Endometrial microvascular endothelial cells (primary cell): ENCODE data around the gene B4GALT3. TPM values are rescaled to one million over a fixed set of nuclear protein-coding genes. Genes with fewer than 3 reads are reported as not detected.

ENCODE experiments used
- in situ Hi-C: cut with HindIII; loops from 2 replicates; pipeline ENCODE4 v1.10.0; 2017; ENCODE audit warnings: low sequenced_read_pairs, low pct_unique_long_range_greater_than_20kb; ENCODE audit errors: inconsistent ontology term
- total RNA-seq: library from RNA; depleted of rRNA; stranded (reverse); fragments of >200 nt; gene quantifications from one replicate; pipeline ENCODE4 v1.2.3, GENCODE V29; 2015; ENCODE audit errors: inconsistent ontology term

Gene B4GALT3
- total RNA-seq, 1 donor from 2014 or later = 46.3 TPM

DNA sequence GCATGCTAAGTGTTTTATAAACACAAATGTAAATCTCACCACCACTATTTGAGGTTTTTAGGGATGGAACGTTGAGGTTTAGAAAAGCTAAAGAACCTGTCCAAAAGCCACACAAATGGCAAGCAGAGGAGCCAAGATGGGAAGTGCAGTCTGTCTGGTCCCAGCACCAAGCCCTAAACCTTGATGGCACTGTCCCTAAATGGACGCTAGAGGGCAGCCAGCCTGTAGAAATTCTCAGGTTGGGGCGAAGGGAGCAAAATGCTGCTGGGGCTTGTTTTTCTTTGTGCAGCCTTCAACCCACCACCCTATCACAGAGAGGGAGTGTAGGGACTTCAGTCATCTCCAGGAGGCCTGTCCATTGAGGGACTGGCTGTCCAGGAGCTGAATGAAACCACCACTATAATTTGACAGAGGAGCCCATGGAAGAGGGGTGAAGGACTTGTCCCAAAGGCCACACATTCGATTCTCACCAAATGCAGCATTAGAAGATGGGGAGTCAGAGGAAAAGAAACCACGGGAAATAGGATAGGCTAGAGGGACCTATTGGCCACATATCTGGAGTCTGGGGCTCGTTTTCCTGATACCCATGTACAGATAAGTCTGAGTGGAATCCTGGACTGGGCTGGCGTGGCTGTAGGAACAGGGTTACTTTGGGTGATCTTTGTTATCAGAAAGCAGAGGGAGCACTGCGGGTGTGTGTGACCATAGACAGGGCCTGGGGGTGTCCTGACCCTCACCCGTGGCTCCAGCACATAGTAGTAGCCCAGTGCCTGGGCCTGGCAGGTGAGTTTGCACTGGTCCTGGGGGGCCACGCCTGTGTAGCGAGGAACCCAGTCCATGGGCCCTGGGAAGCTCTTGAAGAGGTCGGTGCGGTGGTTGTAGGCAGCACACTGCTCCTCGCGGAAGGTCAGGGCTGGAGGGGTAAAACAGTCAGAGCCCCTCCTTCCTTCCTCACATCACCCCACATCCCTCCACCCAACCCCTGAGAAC lies 15.5 kb upstream of the B4GALT3 start:
- in situ Hi-C loops = no loop called here

DNA sequence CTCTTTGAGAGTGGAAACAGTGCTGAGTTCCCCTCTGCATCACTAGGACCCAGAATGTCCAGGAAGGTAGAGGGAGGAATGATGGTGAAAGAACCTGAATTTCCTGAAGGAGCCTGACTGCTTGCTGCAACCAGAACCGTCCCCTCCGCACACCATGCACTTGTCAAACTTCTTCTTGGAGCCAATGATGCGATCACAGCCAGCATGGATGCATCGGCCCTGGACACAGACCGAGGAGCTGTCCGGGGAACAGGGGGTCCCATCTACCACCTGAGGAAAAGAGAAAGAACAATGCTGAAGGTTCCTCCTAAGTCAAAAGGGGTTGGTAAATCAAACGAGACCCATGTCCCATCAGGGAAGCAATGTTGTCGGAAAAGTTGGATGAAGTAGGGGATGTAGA lies 14.7 kb upstream of the B4GALT3 start:
- in situ Hi-C loops = no loop called here

DNA sequence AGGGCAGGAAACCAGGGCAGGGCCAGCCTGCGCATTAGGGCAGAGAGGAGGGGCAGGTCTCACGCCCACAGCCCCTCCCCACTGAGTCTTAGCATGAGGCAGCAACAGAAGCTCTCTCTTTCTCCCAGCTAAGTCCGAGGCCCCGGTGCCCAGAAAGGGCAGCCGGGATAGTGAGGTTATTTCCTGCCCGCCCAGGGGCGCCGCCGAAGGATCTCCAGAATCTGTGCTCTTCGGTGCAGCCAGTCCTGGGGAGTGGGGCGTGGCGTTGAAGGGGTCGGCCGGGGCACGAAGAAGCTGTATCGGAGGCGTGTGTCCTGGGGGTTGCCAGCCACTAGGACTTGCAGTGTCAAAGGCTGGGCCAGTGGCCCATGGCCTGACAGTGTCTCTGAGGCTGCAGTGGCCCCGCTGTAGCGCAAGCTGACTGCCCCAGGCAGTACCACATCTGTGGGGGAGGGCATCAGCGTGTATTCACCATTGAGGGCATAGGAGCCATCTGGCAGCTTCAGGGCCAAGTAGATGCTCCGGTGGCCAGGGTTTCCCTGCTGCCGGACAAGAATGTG lies 13.7 kb upstream of the B4GALT3 start:
- in situ Hi-C loops = no loop called here

DNA sequence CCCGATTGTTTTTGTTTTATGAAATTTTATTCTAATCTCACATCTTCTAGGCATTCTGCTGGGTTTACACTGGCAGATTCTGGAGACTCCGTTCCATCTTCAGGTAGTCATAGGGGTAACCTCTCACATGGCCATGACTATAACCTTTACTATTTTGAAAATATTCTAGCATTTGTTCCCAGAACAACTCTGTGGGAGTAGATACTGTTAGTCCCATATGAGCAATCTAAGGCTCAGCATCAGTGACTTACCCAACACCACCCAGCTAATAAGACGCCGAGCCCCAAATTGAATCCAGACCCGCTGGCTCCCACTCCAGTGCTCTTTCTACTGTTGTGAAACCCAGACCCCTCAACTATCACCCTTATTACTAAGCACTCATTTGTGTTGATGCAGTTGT lies 11.7 kb upstream of the B4GALT3 start:
- in situ Hi-C loops = no loop called here

DNA sequence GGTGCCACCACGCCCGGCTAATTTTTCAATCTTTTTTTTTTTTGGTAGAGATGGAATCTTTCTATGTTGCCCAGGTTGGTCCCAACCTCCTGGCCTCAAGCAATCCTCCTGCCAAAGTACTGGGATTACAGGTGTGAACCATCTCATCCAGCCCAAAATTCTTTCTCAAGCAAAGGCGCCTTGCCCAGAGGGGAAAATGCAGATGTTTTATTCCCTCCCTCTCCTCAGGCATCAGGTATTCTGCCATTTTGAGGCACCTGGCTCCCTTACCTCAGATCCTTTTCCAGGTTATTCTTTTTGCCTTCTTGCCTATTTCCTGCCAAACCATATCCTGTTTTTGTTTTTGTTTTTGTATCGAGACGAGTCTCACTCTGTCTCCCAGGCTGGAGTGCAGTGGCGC lies 11.1 kb upstream of the B4GALT3 start:
- in situ Hi-C loops = no loop called here

DNA sequence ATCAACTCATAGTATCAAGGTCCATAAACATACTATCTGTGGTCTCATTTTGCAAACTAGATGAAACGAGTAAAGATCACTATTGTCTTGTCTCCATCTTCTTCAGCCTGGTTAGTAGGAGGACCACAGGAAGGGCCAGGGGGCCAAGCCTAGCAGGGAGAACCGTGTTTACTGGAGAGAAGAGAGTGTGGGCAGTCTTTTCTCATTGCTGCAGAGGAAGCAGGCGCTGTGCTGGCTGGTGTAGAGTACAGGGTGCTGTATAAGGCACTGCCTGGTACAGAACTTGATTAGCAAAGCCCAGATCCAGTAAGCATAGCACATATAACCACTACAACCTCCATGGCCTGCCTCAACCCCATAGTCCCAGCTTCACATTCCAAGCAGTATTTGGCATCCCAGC lies 10.0 kb upstream of the B4GALT3 start:
- in situ Hi-C loops = no loop called here

DNA sequence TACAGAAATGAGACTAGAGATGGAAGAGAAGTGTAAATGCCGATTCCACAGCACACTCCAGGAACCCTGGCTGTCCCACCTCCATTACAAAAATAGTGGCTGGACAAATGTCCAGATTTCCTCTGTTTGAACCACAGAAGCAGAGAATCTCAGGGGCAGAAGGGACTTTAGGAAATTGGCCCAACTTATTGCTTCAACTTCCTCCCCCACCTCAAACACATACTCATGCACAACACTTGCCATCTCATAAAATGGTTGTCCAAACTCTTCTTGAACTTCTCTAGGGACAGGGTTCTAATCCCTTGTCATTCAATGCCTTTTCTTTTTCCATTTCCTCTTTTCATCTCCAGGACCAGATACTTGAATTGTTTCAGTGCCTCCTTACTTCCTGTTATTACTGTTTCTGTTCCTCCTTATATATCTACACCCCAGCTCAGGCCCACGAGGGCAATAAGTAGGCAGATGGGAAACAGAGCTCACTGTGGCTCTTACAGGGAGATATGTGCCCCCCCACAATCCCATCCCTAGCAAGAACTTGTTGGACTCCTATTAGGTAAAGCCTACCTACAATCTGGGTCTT lies 8.5 kb upstream of the B4GALT3 start:
- in situ Hi-C loops = no loop called here

DNA sequence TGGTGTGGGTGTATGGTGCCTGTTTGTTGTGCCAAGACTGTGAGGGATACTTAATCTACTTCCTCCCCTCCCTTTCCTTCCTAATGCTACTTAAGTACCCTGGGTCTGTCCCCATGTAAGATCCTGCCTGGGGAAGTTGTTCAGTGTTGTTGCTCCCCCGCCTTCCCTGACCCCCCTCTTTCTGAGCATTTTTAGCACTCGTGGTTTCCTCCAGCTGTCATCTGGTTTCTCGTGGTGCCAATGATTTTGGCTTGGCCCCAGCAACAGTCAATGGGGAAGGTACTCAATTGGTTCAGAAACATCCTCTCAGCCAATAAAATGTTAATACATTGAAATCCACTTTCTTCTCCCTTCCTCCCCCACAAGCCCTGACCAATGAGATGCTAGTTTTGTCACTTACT lies 8.0 kb upstream of the B4GALT3 start:
- in situ Hi-C loops = no loop called here

DNA sequence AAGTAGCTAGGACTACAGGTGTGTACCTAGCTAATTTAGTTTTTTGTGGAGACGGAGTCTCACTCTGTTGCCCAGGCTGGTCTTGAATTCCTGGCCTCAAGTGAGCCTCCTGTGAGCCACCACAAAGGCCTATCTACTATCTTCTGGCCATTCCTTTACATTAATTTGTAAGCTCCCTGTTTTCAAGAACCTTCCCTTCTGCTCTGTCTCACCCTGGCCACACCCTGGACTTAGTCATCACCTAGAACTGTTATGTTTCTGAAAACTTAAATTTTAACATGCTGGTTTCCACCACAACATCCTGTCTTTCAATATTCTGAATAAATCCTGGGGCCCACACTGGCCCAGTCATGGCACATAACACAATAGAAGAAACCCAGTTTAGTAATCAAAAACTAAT lies 4.9 kb upstream of the B4GALT3 start:
- in situ Hi-C loops = no loop called here

DNA sequence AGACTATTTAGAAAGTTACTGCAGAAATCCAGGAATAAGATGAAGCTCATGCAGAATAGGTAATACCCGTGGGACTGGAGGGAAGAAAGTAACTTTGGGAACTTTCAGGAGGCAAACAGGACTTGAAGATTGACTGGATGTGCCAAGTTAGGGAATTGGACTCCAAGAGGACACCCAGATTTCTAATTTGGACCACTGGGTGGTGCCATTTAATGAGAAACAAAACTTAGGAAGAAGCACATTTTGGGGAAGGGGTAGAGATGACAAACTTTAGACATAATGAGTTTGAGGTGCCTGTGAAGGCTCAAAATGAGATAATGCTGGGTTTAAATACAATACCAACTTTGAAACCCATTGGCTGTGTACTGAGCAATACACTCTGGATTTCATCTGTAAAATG lies 3.3 kb upstream of the B4GALT3 start:
- in situ Hi-C loops = no loop called here

DNA sequence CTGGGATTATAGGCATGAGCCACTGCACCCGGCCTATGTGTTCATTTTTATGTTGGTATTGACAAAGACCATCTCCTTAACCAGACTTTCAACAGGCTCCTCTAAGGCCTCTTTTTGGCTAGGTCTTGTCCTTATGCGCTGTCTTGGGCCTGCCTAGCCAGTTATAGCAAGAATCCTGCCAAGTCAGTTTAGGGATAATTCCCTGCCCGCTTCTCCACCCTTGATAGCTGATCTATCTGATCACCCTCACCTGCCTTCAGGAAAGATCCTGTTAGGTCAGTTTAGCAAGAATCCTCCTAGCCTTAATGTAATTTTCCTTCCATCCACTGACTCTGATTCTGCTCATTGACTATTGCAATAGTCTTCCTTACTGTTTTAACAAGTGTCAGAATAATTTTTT lies 2.4 kb upstream of the B4GALT3 start:
- in situ Hi-C loops = no loop called here

DNA sequence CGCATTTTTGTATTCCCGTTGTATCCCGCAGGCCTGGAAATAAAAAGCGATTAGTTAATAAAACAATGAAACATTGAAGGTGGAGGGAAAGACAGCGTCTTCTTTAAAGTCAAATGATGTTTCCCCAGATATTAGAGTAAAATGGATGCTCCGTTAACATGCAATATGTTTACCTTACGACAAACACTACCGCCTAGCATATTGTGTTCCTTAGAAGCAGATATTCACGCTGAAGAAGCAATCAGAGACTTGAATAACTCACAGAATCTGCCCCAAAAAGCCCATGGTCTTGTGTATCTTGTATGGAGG lies 583 bp upstream of the B4GALT3 start:
- in situ Hi-C loops = no loop called here

DNA sequence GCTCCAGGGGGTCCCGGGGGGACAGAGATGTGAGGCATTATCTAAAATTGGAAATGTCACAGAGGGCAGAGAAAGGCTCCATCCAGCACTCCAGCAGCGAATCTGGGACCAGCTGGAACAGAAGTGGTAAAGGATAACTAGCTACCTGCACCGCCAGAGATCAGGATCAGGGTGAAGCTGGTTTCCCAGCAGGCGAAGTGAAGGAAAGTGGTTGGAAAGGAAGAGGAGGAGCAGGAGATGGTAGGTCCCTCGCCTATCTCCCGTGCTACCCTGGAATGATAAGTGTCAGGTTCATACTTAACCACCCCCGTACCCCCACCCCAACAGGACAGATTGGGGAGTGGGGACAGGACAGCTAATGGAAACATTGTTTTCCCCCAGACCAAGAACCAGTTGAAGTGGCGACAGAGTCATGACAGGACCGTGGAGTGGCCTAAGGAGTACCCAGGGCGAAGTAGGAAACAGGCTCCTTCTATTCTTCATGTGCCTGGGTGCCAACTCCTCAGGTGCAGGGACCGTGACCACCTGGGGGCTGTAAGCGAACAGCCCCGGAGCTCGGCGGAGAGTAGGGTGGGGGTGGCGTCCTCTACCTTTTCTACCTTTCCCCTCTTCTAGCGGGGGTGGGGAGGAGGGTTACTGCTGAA lies 717 bp downstream of the B4GALT3 start:
- in situ Hi-C loops = no loop called here

DNA sequence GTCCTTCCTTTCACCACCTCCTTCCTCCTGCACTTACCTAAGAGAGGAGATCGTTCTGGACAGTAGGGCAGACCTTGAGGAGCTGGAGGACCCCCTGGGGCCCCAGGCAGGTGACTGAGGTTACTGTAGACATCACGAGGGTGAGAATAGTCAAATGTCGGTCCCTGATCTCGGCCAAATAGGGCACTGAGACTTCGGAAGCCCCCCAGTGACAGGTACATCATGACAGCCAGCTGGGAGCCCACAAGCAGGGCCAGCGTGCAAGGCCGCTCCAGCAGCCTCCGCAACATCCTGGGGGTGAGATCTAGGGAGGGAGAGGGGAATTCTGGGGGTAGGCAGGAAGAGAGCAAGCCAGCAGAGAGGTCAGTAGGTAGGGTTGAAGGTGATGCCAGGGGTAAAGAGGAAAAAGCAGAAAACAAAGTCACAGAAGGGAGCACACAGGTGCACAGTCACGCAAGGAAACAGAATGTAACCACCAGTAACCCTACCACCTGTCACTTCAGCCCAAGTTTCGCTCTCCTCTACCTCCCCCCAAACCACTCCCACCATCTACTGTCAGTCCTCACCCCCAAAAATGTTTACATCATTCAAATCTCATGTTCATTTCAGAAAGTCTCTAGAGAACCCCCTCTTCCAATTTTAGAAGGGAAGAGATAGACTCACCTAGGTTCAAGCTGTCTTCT lies 1.4 kb downstream of the B4GALT3 start:
- in situ Hi-C loops = no loop called here

DNA sequence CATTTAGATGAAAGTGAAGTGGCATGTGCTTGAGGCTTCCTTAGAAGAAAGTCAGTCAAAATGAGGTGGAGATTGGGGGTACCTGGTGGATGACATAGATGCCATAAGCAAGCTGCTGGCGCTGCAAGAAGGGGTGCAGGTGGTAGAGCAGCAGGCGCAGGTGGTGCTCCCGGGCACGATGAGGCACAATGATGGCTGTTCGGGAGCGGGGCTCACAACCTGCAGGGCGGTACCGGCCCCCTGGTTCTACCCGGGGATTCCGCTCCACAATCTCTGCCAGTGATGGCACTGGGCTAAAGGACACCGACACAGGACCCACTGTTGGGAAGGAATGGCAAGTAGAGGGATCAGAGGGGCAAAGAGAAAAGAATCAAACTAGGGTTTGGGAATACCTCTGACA lies 2.4 kb downstream of the B4GALT3 start:
- in situ Hi-C loops = no loop called here

DNA sequence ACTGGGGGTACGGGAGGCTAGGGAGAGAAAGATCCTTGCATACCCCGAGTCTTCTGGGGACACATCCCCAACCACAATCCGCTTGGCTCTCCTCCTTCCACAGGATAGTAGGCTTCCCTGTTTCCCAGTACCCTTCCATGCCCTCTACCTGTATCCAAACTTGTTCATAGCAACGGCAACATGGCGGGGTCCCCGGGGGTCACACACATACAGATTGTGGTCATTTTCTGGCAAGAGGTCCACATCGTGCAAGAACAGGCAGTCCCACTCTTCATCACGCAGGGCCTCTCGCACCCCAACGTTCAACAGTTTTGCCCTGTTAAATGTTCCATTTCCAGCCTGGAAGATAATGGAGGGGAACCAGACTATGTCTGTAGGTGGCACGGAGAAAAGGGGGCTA lies 3.6 kb downstream of the B4GALT3 start:
- in situ Hi-C loops = no loop called here

DNA sequence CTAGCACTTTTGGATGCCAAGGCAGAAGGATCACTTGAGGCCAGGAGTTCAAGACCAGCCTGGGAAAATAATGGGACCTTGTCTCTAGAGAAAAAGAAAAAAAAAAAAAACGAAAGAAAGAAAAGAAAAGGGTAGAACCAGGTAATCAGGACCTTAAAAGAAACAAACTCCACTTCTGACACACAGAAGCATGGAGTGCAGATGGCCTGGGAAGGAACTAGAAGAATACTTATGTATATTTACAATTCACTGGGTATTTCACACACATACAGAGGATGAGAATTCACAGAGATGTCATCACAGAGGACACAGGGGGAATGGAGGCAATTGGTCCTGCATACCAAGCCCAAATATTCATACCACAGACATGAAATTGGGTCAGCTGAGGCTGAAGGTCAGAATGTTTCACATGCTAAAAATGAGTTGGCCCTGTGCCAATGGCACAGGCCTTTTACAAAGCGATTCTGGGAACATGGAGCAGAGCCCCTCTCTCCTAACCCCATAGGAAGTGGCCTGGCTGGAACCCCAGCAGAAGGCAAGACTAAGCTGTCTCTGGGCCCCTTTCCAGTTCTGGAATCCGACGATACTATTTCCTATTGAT lies 4.4 kb downstream of the B4GALT3 start:
- in situ Hi-C loops = no loop called here

DNA sequence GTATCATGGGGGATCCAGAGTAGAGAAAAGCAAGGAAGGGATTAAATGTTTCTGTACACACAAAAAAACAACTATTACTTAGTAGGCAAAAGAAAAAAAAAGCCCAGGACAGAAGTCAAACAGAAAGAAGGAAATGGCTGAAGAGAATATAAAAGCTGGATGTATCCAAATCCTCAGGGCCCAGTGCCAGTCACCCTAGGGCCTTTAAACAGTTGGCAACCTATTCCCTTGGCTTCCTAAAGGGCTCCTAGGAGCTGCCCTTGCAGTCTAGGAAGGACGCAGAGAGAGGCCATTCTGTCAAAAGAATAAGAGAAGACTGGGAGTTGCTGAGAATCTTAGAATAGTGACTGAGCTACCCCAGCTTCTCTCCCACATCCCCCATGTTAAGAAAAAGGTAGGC lies 5.0 kb downstream of the B4GALT3 start:
- in situ Hi-C loops = no loop called here

DNA sequence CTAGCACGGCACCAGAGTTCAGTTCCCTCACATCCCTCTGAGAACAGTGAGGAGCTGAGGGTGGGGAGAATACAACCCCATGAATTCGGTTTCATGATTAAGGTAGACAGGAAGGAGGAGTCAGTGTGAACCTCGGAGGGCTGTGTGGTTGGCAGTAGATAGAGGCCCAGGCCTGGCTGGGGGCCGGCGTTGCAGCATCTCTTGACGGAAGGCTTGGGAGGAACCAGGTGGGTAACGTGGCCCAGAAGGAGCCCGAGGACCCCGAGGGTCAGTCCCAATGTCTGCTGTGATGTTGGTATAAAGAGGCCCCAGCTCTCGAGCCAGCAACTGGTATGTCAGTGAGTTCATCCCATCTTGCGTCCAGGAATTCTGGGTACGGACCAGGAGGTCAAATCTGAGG lies 5.6 kb downstream of the B4GALT3 start:
- in situ Hi-C loops = no loop called here
